LNCAP (cell line): ENCODE results near the gene ATRN.

ENCODE experiments used
- TF ChIP-seq, protein P1 (sequence below): fragments of 450-650 bp; IDR thresholded peaks from 2 replicates; pipeline ENCODE4 v1.5.1; 2017; ENCODE audit warnings: mild to moderate bottlenecking

Gene ATRN

GRCh38 chr20:3471397-3472021 is 691 bp downstream of the ATRN start:
- TF ChIP-seq, protein P1, sequence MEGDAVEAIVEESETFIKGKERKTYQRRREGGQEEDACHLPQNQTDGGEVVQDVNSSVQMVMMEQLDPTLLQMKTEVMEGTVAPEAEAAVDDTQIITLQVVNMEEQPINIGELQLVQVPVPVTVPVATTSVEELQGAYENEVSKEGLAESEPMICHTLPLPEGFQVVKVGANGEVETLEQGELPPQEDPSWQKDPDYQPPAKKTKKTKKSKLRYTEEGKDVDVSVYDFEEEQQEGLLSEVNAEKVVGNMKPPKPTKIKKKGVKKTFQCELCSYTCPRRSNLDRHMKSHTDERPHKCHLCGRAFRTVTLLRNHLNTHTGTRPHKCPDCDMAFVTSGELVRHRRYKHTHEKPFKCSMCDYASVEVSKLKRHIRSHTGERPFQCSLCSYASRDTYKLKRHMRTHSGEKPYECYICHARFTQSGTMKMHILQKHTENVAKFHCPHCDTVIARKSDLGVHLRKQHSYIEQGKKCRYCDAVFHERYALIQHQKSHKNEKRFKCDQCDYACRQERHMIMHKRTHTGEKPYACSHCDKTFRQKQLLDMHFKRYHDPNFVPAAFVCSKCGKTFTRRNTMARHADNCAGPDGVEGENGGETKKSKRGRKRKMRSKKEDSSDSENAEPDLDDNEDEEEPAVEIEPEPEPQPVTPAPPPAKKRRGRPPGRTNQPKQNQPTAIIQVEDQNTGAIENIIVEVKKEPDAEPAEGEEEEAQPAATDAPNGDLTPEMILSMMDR = no peak

GRCh38 chr20:3472105-3472504 is 1.3 kb downstream of the ATRN start:
- TF ChIP-seq, protein P1 = no peak

DNA sequence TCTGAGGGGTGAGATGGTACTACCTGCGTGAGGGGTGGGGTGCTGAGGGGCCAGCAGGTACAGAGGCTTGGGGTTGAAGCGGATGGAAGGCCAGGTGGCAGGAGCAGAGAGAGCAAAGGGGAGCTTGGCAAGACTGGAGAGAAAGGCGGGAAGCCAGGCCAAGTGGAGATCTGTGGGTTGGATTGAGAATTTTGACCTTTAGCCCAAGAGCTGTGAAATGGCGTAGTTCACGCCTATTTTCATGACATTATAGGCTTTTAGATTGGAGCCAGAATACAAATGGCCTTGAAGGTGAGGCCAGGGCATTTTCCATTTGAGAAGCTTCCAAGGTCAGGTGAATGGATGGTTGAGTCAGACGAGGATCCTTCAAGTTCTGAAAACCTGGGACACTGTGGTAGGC is 2.5 kb downstream of the ATRN start:
- TF ChIP-seq, protein P1 = no peak

DNA sequence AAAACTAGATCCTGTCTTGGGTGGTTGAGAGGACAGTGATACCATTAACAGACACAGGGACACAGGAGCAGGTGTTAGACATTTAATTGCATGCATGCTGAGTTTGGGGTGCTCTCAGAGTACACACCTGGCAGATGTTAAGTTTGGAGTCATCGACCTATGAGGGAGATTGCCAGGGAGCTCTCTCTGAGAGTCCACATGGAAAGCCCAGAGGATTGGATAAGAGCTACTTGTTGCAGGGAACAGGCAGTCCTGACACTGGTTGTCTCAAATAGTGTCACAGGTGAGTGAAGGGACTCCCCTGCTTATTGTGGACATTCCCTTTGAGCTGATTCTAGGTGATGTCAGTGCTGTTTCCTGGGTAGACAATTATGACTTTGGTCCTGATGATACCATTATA is 3.1 kb downstream of the ATRN start:
- TF ChIP-seq, protein P1 = no peak

DNA sequence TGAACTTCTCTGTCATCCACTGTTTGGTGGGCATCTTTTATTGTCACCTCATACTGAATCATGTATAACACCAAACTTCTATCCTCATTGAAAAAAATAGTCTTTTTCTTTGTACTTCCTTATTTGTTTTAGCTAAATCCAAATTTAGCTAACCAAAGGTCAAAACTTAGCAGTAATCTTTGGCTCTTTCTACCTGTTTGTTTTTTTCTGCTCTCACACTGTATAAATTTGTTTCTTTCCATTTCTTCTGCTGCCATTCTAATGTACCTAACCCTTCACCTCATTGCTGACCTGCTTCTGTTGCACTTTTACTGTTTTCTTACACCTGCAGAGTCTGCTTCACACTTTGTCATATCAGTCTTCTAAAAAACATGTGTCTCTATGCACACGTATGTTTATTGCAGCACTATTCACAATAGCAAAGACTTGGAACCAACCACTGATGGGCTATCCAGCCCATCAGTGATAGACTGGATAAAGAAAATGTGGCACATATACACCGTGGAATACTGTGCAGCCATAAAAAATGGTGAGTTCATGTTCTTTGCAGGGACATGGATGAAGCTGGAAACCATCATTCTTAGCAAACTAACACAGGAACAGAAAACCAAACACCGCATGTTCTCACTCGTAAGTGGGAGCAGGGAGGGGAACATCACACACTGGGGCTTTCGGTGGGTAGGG is 7.2 kb downstream of the ATRN start:
- TF ChIP-seq, protein P1 = no peak

DNA sequence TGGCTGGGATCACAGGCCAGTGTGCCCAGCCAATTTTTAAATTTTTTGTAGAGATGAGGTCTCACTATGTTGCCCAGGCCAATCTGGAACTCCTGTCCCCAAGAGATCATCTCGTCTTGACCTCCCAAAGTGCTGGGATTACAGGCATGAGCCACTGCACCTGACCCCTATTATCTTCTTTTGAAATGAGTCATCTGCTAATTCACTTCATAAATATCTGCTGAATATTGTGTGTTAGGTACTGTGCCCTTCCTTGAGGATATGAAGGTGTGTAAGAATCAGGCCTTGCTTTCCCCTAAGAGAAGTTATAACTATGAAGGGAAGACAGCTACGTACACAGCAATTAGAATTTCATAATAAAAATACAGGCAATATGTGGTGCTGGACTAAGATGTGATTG is 8.2 kb downstream of the ATRN start:
- TF ChIP-seq, protein P1 = no peak

- TF ChIP-seq, protein P1 = no peak
Observed at GRCh38 chr20:3479759-3480615, 9.2 kb downstream of the ATRN start.
